T1000 (cell line): ENCODE data around the gene AMBRA1.

Source experiments
- DNase-seq: peaks from one replicate; lab custom pipeline; 2025; ENCODE audit warnings: mixed read lengths; lab: John Stamatoyannopoulos, UW

Gene AMBRA1

GRCh38 chr11:46574656-46575055 lies 19.2 kb downstream of the AMBRA1 start:
- no peak for DNase-seq

DNA sequence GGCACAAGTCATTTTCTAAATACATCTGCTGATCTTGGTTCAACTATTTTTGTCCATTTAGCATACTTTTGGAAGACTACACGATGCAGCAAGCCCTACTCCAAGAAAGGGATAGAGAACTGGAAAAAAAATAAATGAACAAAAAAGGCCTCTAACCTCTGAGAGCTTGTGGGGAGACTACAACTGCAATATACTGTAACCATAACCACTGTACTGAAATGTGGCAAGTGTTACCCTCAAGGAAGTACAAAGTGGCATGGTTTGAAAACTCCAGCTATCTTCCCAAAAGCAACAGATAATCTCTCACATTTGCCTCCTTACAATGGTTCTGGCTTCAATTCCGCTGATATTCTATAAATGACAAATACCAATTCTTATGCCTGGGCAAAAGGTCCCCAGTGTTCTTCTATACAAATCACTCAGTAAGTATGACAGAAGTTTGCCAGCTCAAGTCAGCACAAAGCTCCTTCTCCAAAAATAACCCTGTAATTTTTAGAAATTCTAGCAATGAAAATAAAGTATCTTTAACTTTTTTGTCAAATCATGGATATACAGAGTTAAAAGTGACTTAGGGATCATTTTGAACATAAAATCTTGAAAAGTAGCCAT lies 22.9 kb downstream of the AMBRA1 start:
- DNase-seq = no peak

GRCh38 chr11:46565232-46565840 lies 28.5 kb downstream of the AMBRA1 start:
- DNase-seq = no peak

GRCh38 chr11:46564459-46564858 lies 29.4 kb downstream of the AMBRA1 start:
- no peak for DNase-seq

DNA sequence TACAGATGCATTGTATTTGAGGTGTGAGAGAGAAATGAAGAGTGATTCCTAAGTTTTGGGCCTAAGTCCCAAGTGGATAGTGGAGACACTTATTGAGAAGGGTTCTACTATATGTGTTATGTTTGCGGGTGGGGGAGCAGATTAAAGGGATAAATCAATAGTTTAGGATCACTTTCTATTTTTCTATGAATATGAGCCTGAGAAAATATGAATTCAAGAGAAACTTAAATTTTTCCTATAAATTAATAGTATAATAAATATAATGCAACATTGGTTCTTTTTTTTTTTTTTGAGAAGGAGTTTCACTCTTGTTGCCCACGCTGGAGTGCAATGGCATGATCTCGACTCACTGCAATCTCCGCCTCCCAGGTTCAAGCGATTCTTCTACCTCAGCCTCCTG lies 31.3 kb downstream of the AMBRA1 start:
- no peak for DNase-seq

- DNase-seq = no peak
Observed at GRCh38 chr11:46560300-46560991, 33.4 kb downstream of the AMBRA1 start.

DNA sequence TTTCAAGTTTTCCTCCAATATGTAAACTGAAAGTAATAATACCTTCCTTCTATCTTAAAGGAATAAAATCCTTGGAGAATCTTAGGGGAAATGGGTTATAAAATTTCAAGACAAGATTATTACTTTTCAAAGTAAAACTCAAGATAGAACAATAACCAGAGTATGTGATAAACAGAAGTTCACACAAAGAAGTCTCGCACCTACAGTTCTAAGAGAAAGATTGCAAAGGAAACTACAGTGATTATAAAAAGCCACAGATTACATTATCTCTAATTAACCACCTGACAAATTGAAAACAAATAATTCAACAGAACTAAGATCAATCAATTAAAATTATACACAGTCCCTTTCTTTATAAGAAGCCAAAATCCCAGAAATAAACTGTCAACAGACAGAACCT lies 34.0 kb downstream of the AMBRA1 start:
- DNase-seq = no peak

DNA sequence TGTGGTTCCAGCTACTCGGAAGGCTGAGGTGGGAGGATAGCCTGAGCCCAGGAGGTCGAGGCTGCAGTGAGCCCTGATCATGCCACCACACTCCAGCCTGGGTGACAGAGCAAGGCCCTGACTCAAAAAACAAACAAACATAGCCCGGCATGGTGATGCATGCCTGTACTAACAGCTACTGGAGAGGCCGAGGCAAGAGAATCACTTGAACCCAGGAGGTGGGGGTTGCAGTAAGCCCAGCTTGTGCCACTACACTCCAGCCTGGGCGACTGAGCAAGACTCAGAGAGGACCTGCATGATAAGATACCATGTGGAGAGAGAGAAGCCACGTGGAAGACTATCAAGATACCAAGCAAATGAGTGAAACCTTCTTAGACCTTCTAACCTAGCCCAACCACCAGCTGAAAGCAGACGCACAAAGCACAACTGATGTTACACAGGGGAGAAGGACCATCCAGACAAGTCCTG lies 36.1 kb downstream of the AMBRA1 start:
- DNase-seq = peak; percentile 41

- no peak for DNase-seq
Observed at GRCh38 chr11:46555267-46556054, 38.4 kb downstream of the AMBRA1 start.

DNA sequence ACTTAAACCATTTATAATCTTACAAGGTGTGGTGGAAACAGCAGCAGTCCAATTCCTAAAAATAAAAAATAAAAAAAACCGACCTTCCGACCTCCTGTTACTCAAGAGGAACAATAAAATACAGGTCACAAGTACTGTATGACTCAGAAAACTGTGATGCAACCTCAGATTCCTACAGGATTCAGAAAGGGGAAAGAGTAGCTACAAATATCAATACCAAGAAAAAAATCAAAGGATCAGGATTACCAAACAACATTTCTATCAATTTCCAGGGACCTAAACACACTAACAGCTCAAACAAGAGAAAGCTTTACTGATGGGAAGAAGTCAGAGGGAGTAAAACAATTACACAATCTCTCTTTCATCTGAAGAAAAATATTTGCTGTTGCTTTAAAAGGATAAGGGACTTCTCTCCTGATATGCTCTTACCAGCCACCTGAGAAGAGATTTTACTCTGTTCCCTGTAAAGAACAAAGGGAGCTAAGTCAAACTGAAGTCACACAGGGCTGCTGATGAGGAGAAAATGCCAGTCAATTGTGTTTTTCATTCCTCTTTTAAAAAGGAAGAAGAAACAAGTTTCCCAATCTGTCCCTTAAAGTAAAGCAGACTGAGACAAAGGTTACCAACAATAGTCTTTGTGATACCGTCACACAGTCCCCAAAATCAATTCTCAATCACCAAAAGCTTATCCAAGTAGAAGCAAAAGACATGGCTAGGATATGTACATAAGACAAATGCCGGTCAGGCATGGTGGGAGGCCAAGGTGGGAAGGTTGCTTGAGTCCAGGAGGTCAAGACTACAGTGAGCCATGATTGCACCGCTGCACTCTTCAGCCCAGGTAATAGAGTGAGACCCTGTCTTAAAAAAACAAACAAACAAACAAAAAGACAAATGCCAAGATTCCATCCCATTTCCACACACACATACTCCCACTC lies 39.3 kb downstream of the AMBRA1 start:
- no peak for DNase-seq

DNA sequence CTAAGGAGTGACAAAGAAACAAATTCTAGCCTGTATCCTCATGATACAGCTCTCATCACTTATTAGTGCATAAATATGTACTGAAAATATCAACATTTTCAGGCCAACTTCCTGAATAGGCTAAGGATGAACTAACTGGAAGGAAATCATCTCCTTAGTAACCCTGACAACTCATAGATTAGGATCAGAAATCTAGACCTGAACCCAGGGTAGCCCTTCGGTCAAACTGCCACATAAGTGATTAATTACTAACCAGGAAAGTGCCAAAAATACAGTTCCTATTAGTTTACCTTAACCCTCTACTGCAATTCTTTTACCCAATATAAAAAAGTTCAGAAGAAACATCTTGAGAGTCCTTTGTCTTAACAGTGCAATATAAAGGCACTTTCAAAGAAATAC lies 40.0 kb downstream of the AMBRA1 start:
- no peak for DNase-seq

GRCh38 chr11:46551261-46551660 lies 42.6 kb downstream of the AMBRA1 start:
- no peak for DNase-seq

GRCh38 chr11:46547579-46547978 lies 46.2 kb downstream of the AMBRA1 start:
- DNase-seq = no peak

- DNase-seq = no peak
Observed at GRCh38 chr11:46543564-46543963, 50.3 kb downstream of the AMBRA1 start.

GRCh38 chr11:46541593-46542371 lies 52.0 kb downstream of the AMBRA1 start:
- no peak for DNase-seq

GRCh38 chr11:46540807-46541206 lies 53.0 kb downstream of the AMBRA1 start:
- DNase-seq = no peak

DNA sequence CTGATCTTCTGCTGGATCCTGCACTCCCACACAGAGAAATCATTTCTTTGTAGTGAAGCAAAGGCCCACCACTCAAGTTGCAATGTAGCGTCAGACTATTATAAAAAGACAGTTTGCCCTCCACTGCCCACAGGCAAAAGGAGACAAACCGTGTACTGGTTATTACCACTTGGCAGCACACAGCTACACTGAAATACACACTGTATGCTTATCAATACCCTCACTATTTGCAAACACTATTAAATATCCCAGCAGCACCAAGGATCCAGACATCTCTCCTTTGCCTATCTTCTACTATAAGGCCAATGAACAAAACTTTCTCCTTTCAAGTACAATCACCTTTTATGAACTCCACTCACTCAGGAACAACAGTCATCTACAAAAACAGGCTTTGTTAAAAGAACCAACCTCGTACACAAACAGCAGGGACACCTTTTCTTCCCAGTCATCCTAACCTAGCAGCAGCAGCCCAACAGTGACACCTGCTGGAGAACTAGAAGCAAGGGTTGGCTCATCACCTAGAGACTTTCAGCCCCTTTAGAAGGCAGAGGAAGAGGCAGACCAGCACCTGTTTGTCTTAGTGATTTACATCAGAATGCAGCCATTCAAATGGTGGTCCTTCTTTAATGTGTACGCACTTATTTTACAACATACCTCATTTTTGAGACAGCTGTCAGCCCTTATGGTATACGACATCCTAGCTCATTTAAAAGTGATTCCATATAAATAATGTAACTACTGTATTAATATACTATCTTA lies 56.1 kb downstream of the AMBRA1 start:
- no peak for DNase-seq

- DNase-seq = no peak
Observed at GRCh38 chr11:46537121-46537520, 56.7 kb downstream of the AMBRA1 start.

GRCh38 chr11:46535688-46536087 lies 58.1 kb downstream of the AMBRA1 start:
- no peak for DNase-seq

DNA sequence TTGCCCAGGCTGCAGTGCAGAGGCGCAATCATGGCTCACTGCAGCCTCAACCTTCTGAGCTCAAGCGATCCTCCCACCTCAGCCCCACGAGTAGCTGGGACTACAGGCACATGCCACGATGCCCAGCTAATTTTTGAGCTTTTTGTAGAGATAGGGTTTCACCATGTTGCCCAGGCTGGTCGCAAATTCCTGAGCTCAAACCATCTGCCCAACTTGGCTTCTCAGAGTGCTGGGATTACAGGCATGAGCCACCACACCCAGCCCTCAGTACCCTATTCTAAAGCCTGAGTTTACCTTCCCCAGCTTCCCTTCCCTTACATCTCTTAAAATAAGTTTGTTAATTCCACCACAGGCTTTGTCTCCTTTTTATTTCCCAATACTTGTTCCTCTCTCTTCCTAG lies 59.1 kb downstream of the AMBRA1 start:
- DNase-seq = no peak
